A673 (cell line): Measurements from ENCODE around the gene ENDOG. TPM values are rescaled to one million over a fixed set of nuclear protein-coding genes. Genes with fewer than 3 reads are reported as not detected.
"Not testable (repeated sequence)": the region's sequence is repeated elsewhere in the genome, so short reads cannot be mapped to it uniquely, and the experiment has no call there.

Source experiments
- BruUV-seq: library from RNA; stranded (reverse); fragments of 400-500 nt; replicated peaks from 2 replicates; lab custom pipeline; 2021; lab: Mats Ljungman, UMichigan
- CTCF ChIA-PET: fragments of 300-600 bp; sonication (Branson Sonifier 250); formaldehyde crosslinking; loops from one replicate; lab custom pipeline; 2022; ENCODE audit warnings: antibody characterized with exemption; lab: Charles Lee
- POLR2A ChIA-PET: fragments of 300-600 bp; sonication (Branson Sonifier 250); formaldehyde crosslinking; loops from one replicate; lab custom pipeline; 2022; ENCODE audit warnings: antibody characterized with exemption; ENCODE audit not compliant: low non-redundant PET; lab: Charles Lee
- DNase-seq: peaks from one replicate; pipeline ENCODE4 v3.0.0-alpha.2; 2015; ENCODE audit warnings: low spot score
- H3K27ac ChIP-seq: fragments of 200-600 bp; sonication (generic); 2 replicates; pipeline ENCODE4 v1.5.1; 2016; ENCODE audit warnings: mixed run types, low read depth, mild to moderate bottlenecking, mixed read lengths, antibody characterized with exemption, low read length; ENCODE audit not compliant: poor library complexity, severe bottlenecking
- H3K27me3 ChIP-seq: fragments of 200-600 bp; sonication (generic); replicated peaks from 2 replicates; pipeline ENCODE4 v1.6.1; 2017; ENCODE audit warnings: mixed run types, low read depth, mild to moderate bottlenecking, mixed read lengths, antibody characterized with exemption, low read length; ENCODE audit not compliant: insufficient read depth, poor library complexity
- H3K36me3 ChIP-seq: fragments of 200-600 bp; sonication (generic); 2 replicates; pipeline ENCODE4 v1.6.1; 2016; ENCODE audit warnings: mixed run types, mild to moderate bottlenecking, mixed read lengths, antibody characterized with exemption, low read length; ENCODE audit not compliant: insufficient read depth, poor library complexity, severe bottlenecking
- H3K4me1 ChIP-seq: fragments of 200-600 bp; sonication (generic); 2 replicates; pipeline ENCODE4 v1.6.1; 2017; ENCODE audit warnings: mixed run types, mild to moderate bottlenecking, mixed read lengths, antibody characterized with exemption, low read length; ENCODE audit not compliant: insufficient read depth, poor library complexity, severe bottlenecking
- H3K4me3 ChIP-seq: fragments of 200-600 bp; sonication (generic); 2 replicates; pipeline ENCODE4 v1.5.1; 2016; ENCODE audit warnings: low read depth, mixed run types, mild to moderate bottlenecking, mixed read lengths, low read length; ENCODE audit not compliant: poor library complexity, severe bottlenecking
- H3K9me3 ChIP-seq: fragments of 200-600 bp; sonication (generic); 2 replicates; pipeline ENCODE4 v1.6.1; 2016; ENCODE audit warnings: mixed run types, low read depth, mild to moderate bottlenecking, mixed read lengths, antibody characterized with exemption, low read length; ENCODE audit not compliant: poor library complexity, severe bottlenecking
- EZH2 ChIP-seq: fragments of 200-600 bp; sonication (generic); IDR thresholded peaks from 2 replicates; pipeline ENCODE4 v1.6.1; 2017; ENCODE audit warnings: borderline replicate concordance, low read depth, mild to moderate bottlenecking, mixed read lengths, antibody characterized with exemption, low read length; ENCODE audit not compliant: poor library complexity, severe bottlenecking
- intact Hi-C: fragments of 100-400 bp; cut with micrococcal nuclease; formaldehyde crosslinking; loops from one replicate; pipeline ENCODE4 v1.10.0; 2022; ENCODE audit not compliant: unreplicated experiment
- total RNA-seq: library from RNA; stranded (reverse); gene quantifications from 2 replicates; pipeline ENCODE4 v1.2.3, GENCODE V29; 2021
- TF ChIP-seq, protein P1 (sequence below): fragments of 300-800, 200-600 bp; sonication (generic); conservative IDR thresholded peaks from 2 replicates; pipeline ENCODE4 v1.5.1; 2017; ENCODE audit warnings: low read depth, mild to moderate bottlenecking, antibody characterized with exemption, low read length, moderate library complexity, mixed read lengths

ENDOG gene
- total RNA-seq, 1 experiment from 2014 or later, result 46.7 TPM

- CTCF ChIA-PET, result interaction anchor here (0.5 kb wide), 1 partner anchor 26 kb away, joined by 5 read pairs; no protein-coding TSS in a partner anchor
- Histone ChIP-seq H3K36me3 (peaks cover 14% of the 10 kb centered on the region), H3K4me1 (no peaks in the 10 kb centered on the region), H3K4me3 (no peak overlapping the region), H3K27me3 (no peaks in the 10 kb centered on the region), H3K27ac (no peak overlapping the region), H3K9me3 (no peaks in the 10 kb centered on the region)
- TF ChIP-seq EZH2, result no peak
- TF ChIP-seq, protein P1, sequence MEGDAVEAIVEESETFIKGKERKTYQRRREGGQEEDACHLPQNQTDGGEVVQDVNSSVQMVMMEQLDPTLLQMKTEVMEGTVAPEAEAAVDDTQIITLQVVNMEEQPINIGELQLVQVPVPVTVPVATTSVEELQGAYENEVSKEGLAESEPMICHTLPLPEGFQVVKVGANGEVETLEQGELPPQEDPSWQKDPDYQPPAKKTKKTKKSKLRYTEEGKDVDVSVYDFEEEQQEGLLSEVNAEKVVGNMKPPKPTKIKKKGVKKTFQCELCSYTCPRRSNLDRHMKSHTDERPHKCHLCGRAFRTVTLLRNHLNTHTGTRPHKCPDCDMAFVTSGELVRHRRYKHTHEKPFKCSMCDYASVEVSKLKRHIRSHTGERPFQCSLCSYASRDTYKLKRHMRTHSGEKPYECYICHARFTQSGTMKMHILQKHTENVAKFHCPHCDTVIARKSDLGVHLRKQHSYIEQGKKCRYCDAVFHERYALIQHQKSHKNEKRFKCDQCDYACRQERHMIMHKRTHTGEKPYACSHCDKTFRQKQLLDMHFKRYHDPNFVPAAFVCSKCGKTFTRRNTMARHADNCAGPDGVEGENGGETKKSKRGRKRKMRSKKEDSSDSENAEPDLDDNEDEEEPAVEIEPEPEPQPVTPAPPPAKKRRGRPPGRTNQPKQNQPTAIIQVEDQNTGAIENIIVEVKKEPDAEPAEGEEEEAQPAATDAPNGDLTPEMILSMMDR, result no peak
- no peak for DNase-seq
- no TSS peak for BruUV-seq
- POLR2A ChIA-PET, result no interaction called here
- intact Hi-C loops, result no loop called here
These were observed 26.2 kb upstream of the ENDOG start for GRCh38 chr9:128792134-128792533.

DNA sequence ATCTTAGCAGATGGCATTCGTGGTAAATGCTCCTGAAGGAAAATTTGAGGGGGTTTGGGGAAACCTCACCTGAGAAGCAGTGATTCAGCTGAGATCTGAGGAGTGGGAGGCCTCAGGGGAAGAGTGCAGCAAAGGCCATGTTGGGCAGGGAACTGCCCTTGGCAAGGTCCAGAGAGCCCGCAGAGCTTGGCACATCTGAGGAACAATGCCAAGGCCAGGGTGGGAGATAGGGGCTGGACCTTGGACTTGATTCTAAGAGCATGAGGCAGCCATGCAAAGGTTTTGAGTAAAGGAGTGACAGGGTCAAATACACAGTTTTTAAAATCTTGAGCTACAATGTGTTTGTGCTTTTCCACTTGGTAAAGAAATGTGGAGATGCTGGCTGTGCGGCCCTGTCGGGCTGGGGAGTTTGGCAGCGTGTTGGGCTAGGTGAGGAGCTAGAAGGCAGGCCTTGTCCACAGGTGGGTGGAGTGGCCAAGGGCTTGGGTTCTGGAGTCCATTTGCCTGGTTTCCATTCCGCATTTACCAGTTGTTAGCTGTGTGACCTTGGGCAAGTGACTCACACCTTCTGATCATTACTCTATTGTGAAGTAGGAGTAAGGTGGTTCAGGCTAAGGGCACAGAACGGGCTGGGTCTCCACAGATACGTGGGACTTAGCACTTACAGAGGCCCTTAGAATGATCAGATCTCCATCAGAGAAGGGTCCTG is 25.2 kb upstream of the ENDOG start:
- POLR2A ChIA-PET, result no interaction called here
- CTCF ChIA-PET, result no interaction called here
- no peak for TF ChIP-seq EZH2
- TF ChIP-seq, protein P1, result no peak
- Histone ChIP-seq H3K27ac (no peak overlapping the region), H3K9me3 (no peaks in the 10 kb centered on the region), H3K4me1 (no peaks in the 10 kb centered on the region), H3K36me3 (peaks cover 23% of the 10 kb centered on the region), H3K4me3 (no peak overlapping the region), H3K27me3 (no peaks in the 10 kb centered on the region)
- no TSS peak for BruUV-seq
- intact Hi-C loops, result no loop called here
- no peak for DNase-seq

DNA sequence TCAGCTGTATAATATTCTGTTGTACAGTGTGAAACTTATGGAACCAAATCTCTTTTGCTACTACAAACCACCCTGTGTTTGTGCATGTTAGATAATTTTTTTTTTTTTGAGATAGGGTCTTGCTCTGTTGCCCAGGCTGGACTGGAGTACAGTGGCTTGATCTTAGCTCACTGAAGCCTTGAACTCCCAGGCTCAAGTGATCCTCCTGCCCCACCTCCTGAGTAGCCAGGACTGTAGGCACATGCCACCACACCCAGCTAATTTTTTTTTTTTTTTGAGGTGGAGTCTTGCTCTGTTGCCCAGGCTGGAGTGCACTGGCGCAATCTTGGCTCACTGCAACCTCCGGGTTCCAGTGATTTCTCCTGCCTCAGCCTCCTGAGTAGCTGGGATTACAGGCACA is 23.3 kb upstream of the ENDOG start:
- H3K4me3 ChIP-seq, H3K9me3 ChIP-seq, H3K27ac ChIP-seq, BruUV-seq, H3K4me1 ChIP-seq, intact Hi-C loops, H3K27me3 ChIP-seq, POLR2A ChIA-PET, DNase-seq: not testable (repeated sequence)
- peaks cover 34% of the 10 kb centered on the region for H3K36me3 ChIP-seq
- CTCF ChIA-PET, result interaction anchor here (0.6 kb wide), 1 partner anchor 487 kb away, joined by 6 read pairs; no protein-coding TSS in a partner anchor

DNA sequence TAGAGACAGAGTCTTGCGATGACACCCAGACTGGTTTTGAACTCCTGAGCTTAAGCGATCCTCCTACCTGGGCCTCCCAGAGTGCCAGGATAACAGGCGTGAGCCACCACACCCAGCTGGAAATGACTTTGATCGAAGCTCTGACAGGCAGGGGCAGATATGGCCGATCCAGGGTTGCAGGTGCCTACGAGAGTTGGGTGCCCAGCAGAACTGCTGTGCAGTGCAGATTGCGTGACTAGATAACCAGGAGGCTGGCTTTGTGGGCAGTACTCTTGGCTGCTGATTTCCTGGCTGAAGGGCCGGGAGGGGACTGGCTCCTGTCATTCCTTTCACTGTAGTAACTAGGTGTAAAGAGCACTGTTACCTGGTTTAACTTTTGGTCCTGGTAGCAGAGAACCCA is 19.4 kb upstream of the ENDOG start:
- Histone ChIP-seq H3K36me3 (peaks cover 29% of the 10 kb centered on the region), H3K4me1 (no peaks in the 10 kb centered on the region), H3K27me3 (no peaks in the 10 kb centered on the region), H3K9me3 (no peaks in the 10 kb centered on the region), H3K4me3 (no peak overlapping the region), H3K27ac (no peak overlapping the region)
- intact Hi-C loops, result no loop called here
- ChIA-PET POLR2A (no interaction called here), CTCF (no interaction called here)
- TF ChIP-seq, protein P1, result no peak
- no peak for TF ChIP-seq EZH2
- no TSS peak for BruUV-seq
- DNase-seq, result no peak
